Spleen (tissue), 11 donors: ENCODE results near the gene MAEA. TPM values are rescaled to one million over a fixed set of nuclear protein-coding genes. Genes with fewer than 3 reads are reported as not detected.

ENCODE experiments used
- DNase-seq: peaks from one replicate; pipeline ENCODE4 v3.0.0-alpha.2; 2020
- H3K27ac ChIP-seq, 8 donors: fragments of 200-600 bp; sonication (generic) in 7 of 8; 1 replicate in 4 of 8; 2 replicates in 4 of 8; pipeline versions ENCODE4 v1.5.0 to v1.8.0; 2016 to 2021; ENCODE audit warnings: inconsistent platforms in 4 of 8, mild to moderate bottlenecking in 4 of 8, moderate library complexity in 1 of 8
- H3K27me3 ChIP-seq, 7 donors: fragments of 200-600 bp; sonication (generic) in 6 of 7; replicated peaks in 1 of 7; 1 replicate in 4 of 7; 2 replicates in 3 of 7; pipeline versions ENCODE4 v1.5.0 to v1.8.0; 2016 to 2021; ENCODE audit warnings: inconsistent platforms in 3 of 7, mild to moderate bottlenecking in 1 of 7
- H3K36me3 ChIP-seq, 6 donors: fragments of 200-600 bp; sonication (generic) in 5 of 6; 1 replicate in 4 of 6; 2 replicates in 2 of 6; pipeline versions ENCODE4 v1.5.0 to v1.8.0; 2016 to 2021; ENCODE audit warnings: inconsistent platforms in 2 of 6
- H3K4me1 ChIP-seq, 6 donors: fragments of 200-600 bp; sonication (generic) in 5 of 6; 1 replicate in 3 of 6; 2 replicates in 3 of 6; pipeline versions ENCODE4 v1.5.0 to v1.8.0; 2016 to 2021; ENCODE audit warnings: inconsistent platforms in 3 of 6
- H3K4me3 ChIP-seq, 8 donors: fragments of 200-600 bp; sonication (generic) in 7 of 8; 1 replicate in 4 of 8; 2 replicates in 4 of 8; pipeline versions ENCODE4 v1.5.0 to v1.8.0; 2016 to 2021; ENCODE audit warnings: inconsistent platforms in 4 of 8, mild to moderate bottlenecking in 4 of 8, moderate library complexity in 2 of 8
- H3K9me3 ChIP-seq, 8 donors: fragments of 200-600 bp; sonication (generic) in 7 of 8; 1 replicate in 4 of 8; 2 replicates in 4 of 8; pipeline versions ENCODE4 v1.5.0 to v1.8.0; 2016 to 2021; ENCODE audit warnings: inconsistent platforms in 4 of 8
- CTCF ChIP-seq, 11 experiments: fragments of 200-600 bp in 7 of 11; fragments of 450-650 bp in 4 of 11; sonication (generic) in 4 of 11; IDR thresholded peaks in 8 of 11; conservative IDR thresholded peaks in 3 of 11; 1 replicate in 7 of 11; 2 replicates in 4 of 11; pipeline versions ENCODE4 v1.4.0 to v1.8.0; 2016 to 2021; ENCODE audit warnings: antibody characterized with exemption in 11 of 11, inconsistent platforms in 4 of 11, mild to moderate bottlenecking in 1 of 11
- POLR2A ChIP-seq, 3 donors: fragments of 450-650 bp; IDR thresholded peaks; one replicate each; pipeline ENCODE4 v1.5.1; 2017; ENCODE audit warnings: antibody characterized with exemption in 3 of 3, mild to moderate bottlenecking in 1 of 3
- POLR2AphosphoS5 ChIP-seq, 3 donors: sonication (generic); formaldehyde crosslinking; IDR thresholded peaks; one replicate each; pipeline ENCODE4 v1.5.1; 2017; ENCODE audit warnings: antibody characterized with exemption in 3 of 3
- WGBS, 5 donors: extraction: QIAGEN DNeasy Blood & Tissue Kit in 3 of 5; methylation state at CpG; one replicate each; pipeline versions ENCODE4 v1.1.5 to v1.1.7; 2013 to 2018; 5-methylcytosine and 5-hydroxymethylcytosine counted together
- intact Hi-C: fragments of 100-400 bp; cut with DNase I; formaldehyde crosslinking; loops from one replicate; pipeline ENCODE4 v1.15.0; 2023; ENCODE audit warnings: low total_unique reads
- polyA plus RNA-seq, 3 donors: library from polyadenylated mRNA; stranded (reverse); fragments of 200-250 nt; gene quantifications; one replicate each; pipeline ENCODE4 v1.2.1, GENCODE V29; 2013
- total RNA-seq, 7 donors: library from RNA; depleted of rRNA in 3 of 7; stranded (reverse); fragments of >200 nt in 3 of 7; fragmentation: NEBNext Ultra II Directional in 4 of 7; extraction: Animal tissue kit (Norgen Biotek cat#: 25700) in 4 of 7; gene quantifications; one replicate each; pipeline versions ENCODE4 v1.1.0 to v1.2.1, GENCODE V29; 2016 to 2021
- donor health status: healthy with polysubstance abuse.
- donor health status: DM: no; HTN: no; CAD: no; lungs with moderate emphysema.
- donor health status: DM: no; HTN: no; CAD: no.
- donor health status: Bipolar disorder and iron deficiency.
- donor health status: healthy.
- donor health status: DM: no; HTN: no; CAD: no.
- donor health status: DM: yes; HTN: yes; CAD: no.

The MAEA gene
- total and polyA plus RNA-seq, 10 donors = 46.6 to 112 (median 80.1) TPM

GRCh38 chr4:1279253-1279652, 10.4 kb upstream of the MAEA start:
- no peak for TF ChIP-seq CTCF (IDR thresholded peaks at IDR 0.05 in 8 of 11, conservative IDR thresholded peaks at IDR 0.05 in 3 of 11)
- TF ChIP-seq POLR2AphosphoS5 (IDR thresholded peaks at IDR 0.05) = no peak
- TF ChIP-seq POLR2A (IDR thresholded peaks at IDR 0.05) = no peak
- DNase-seq = no peak
- Histone ChIP-seq H3K4me1 (no peaks in the 10 kb centered on the region), H3K9me3 (no peaks in the 10 kb centered on the region), H3K27me3 (no peaks in the 10 kb centered on the region), H3K27ac (no peak overlapping the region), H3K4me3 (no peak overlapping the region), H3K36me3 (peaks cover 0 to 5% (median 0%) of the 10 kb centered on the region in 6 donors)
- intact Hi-C loops = no loop called here
- 89 to 97% (median 93%) methylated on average over 10 of the region's 10 CpGs for WGBS, 5 donors

- H3K27ac ChIP-seq = no peak overlapping the region
- no peak overlapping the region for H3K4me3 ChIP-seq
- H3K27me3 ChIP-seq = no peaks in the 10 kb centered on the region
- H3K36me3 ChIP-seq = peaks cover 0 to 5% (median 0%) of the 10 kb centered on the region in 6 donors
- WGBS, 5 donors = 83 to 95% (median 90%) methylated on average over 9 of the region's 9 CpGs
- intact Hi-C loops = no loop called here
- TF ChIP-seq POLR2A (IDR thresholded peaks at IDR 0.05) (no peak), POLR2AphosphoS5 (IDR thresholded peaks at IDR 0.05) (no peak), CTCF (IDR thresholded peaks at IDR 0.05 in 8 of 11, conservative IDR thresholded peaks at IDR 0.05 in 3 of 11) (no peak)
- H3K4me1 ChIP-seq = peaks cover 0 to 4% (median 2%) of the 10 kb centered on the region in 6 donors
- peaks cover 0 to 8% (median 6%) of the 10 kb centered on the region in 8 donors for H3K9me3 ChIP-seq
- DNase-seq = no peak
These were observed 6.0 kb upstream of the MAEA start for GRCh38 chr4:1283711-1284110.

GRCh38 chr4:1285151-1285789, 4.4 kb upstream of the MAEA start:
- peaks cover 0 to 8% (median 6%) of the 10 kb centered on the region in 8 donors for H3K9me3 ChIP-seq
- H3K36me3 ChIP-seq = no peaks in the 10 kb centered on the region
- no peaks in the 10 kb centered on the region for H3K27me3 ChIP-seq
- peaks cover 5 to 13% (median 8%) of the 10 kb centered on the region in 6 donors for H3K4me1 ChIP-seq
- no peak overlapping the region for H3K4me3 ChIP-seq
- no peak for DNase-seq
- WGBS, 5 donors = 77 to 93% (median 80%) methylated on average over 10 to 11 of the region's 11 CpGs
- no peak overlapping the region for H3K27ac ChIP-seq
- intact Hi-C loops = no loop called here
- no peak for TF ChIP-seq POLR2AphosphoS5 (IDR thresholded peaks at IDR 0.05)
- no peak for TF ChIP-seq CTCF (IDR thresholded peaks at IDR 0.05 in 8 of 11, conservative IDR thresholded peaks at IDR 0.05 in 3 of 11)
- no peak for TF ChIP-seq POLR2A (IDR thresholded peaks at IDR 0.05)

GRCh38 chr4:1285790-1286553, 3.7 kb upstream of the MAEA start:
- Histone ChIP-seq H3K4me1 (peaks cover 10 to 20% (median 14%) of the 10 kb centered on the region in 6 donors), H3K4me3 (no peak overlapping the region), H3K27ac (no peak overlapping the region), H3K36me3 (no peaks in the 10 kb centered on the region), H3K9me3 (peaks cover 0 to 8% (median 6%) of the 10 kb centered on the region in 8 donors), H3K27me3 (no peaks in the 10 kb centered on the region)
- intact Hi-C loops = no loop called here
- DNase-seq = peak; percentile 76
- WGBS, 5 donors = 81 to 94% (median 86%) methylated on average over 15 to 21 of the region's 21 CpGs
- TF ChIP-seq CTCF (IDR thresholded peaks at IDR 0.05 in 8 of 11, conservative IDR thresholded peaks at IDR 0.05 in 3 of 11) (peak in 2 of 11 experiments; percentile 16 to 44), POLR2A (IDR thresholded peaks at IDR 0.05) (no peak)
